Mesendoderm (in vitro differentiated cells): ENCODE measurements around the gene NME3.

ENCODE experiments used
- DNase-seq: peaks from one replicate; pipeline ENCODE4 v3.0.0; 2013
- H2AK5ac ChIP-seq: 2 replicates; pipeline ENCODE4 v1.6.1; 2013; ENCODE audit warnings: low read length, inconsistent platforms
- H2BK120ac ChIP-seq: 2 replicates; pipeline ENCODE4 v1.6.1; 2013; ENCODE audit warnings: low read depth, mild to moderate bottlenecking, low read length, moderate library complexity, mixed read lengths
- H2BK15ac ChIP-seq: replicated peaks from 2 replicates; pipeline ENCODE4 v1.6.1; 2013; ENCODE audit warnings: low read depth, mild to moderate bottlenecking, moderate library complexity
- H2BK5ac ChIP-seq: 2 replicates; pipeline ENCODE4 v1.6.1; 2013; ENCODE audit warnings: low read length, inconsistent platforms
- H3K18ac ChIP-seq: 2 replicates; pipeline ENCODE4 v1.6.1; 2013; ENCODE audit warnings: mild to moderate bottlenecking, low read length, mixed read lengths
- H3K23ac ChIP-seq: one replicate; pipeline ENCODE4 v1.6.1; 2013; ENCODE audit warnings: low read length
- H3K27ac ChIP-seq: 2 replicates; pipeline ENCODE4 v1.5.1; 2013; ENCODE audit warnings: low read depth, mild to moderate bottlenecking, inconsistent platforms, low read length, moderate library complexity
- H3K27me3 ChIP-seq: 2 replicates; pipeline ENCODE4 v1.6.1; 2013; ENCODE audit warnings: low read length, control low read depth, mild to moderate bottlenecking, inconsistent platforms; ENCODE audit not compliant: insufficient read depth, poor library complexity
- H3K36me3 ChIP-seq: 2 replicates; pipeline ENCODE4 v1.6.1; 2013; ENCODE audit warnings: low read length, inconsistent platforms; ENCODE audit not compliant: control insufficient read depth, insufficient read depth
- H3K4ac ChIP-seq: one replicate; pipeline ENCODE4 v1.6.1; 2013; ENCODE audit warnings: low read depth, mild to moderate bottlenecking, low read length, moderate library complexity
- H3K4me1 ChIP-seq: 2 replicates; pipeline ENCODE4 v1.6.1; 2013; ENCODE audit warnings: low read depth, low read length, inconsistent platforms; ENCODE audit not compliant: control insufficient read depth
- H3K4me2 ChIP-seq: 2 replicates; pipeline ENCODE4 v1.6.1; 2013; ENCODE audit warnings: low read length
- H3K4me3 ChIP-seq: 2 replicates; pipeline ENCODE4 v1.5.1; 2013; ENCODE audit warnings: mild to moderate bottlenecking, low read length
- H3K56ac ChIP-seq: one replicate; pipeline ENCODE4 v1.6.1; 2013; ENCODE audit warnings: low read length
- H3K79me1 ChIP-seq: 2 replicates; pipeline ENCODE4 v1.6.1; 2013; ENCODE audit warnings: low read length, inconsistent platforms
- H3K79me2 ChIP-seq: 2 replicates; pipeline ENCODE4 v1.6.1; 2013; ENCODE audit warnings: mild to moderate bottlenecking, low read length; ENCODE audit not compliant: control insufficient read depth, insufficient read depth
- H3K9ac ChIP-seq: 2 replicates; pipeline ENCODE4 v1.6.1; 2013; ENCODE audit warnings: low read length, inconsistent platforms
- H4K5ac ChIP-seq: one replicate; pipeline ENCODE4 v1.6.1; 2013; ENCODE audit warnings: low read length
- H4K8ac ChIP-seq: one replicate; pipeline ENCODE4 v1.6.1; 2013; ENCODE audit warnings: low read depth, mild to moderate bottlenecking, control low read depth, low read length, moderate library complexity
- WGBS: extraction: QIAGEN DNeasy Blood & Tissue Kit; methylation state at CpG from one replicate; pipeline ENCODE4 v1.1.7; 2013; ENCODE audit warnings: low lambda C conversion rate, missing lambda C conversion rate; ENCODE audit not compliant: insufficient coverage; ENCODE audit errors: extremely low coverage; 5-methylcytosine and 5-hydroxymethylcytosine counted together

The NME3 gene

DNA sequence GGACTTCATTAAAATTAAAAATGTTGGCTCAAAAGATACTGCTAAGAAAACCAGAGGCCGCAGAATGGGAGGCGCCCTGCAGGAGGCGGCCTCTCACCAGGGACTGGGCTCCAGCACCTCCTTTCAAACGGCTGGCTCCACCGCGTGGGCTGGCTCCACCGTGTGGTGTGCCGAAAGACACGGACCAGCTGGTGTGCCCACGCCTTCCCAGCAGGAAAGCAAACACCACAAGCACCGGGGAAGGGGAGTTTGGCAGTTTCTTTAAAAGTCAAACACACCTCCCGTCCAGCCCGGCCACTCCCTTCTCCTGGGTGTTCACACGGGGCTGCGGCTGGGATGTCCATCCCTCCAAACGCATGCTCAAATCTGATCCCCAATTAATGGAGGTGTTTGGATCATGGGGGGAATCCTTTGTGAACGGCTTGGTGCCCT lies 41.4 kb upstream of the NME3 start:
- H3K18ac ChIP-seq: no peak overlapping the region
- H2BK120ac ChIP-seq: no peak overlapping the region
- H3K4me1 ChIP-seq: no peaks in the 10 kb centered on the region
- H3K27ac ChIP-seq: no peak overlapping the region
- WGBS: no CpG with 5 or more reads among the region's 17 CpGs
- no peaks in the 10 kb centered on the region for H3K79me1 ChIP-seq
- no peak overlapping the region for H2BK15ac ChIP-seq
- H3K23ac ChIP-seq: no peak overlapping the region
- no peak overlapping the region for H4K8ac ChIP-seq
- H2BK5ac ChIP-seq: no peak overlapping the region
- H3K79me2 ChIP-seq: no peaks in the 10 kb centered on the region
- H3K9ac ChIP-seq: no peak overlapping the region
- no peaks in the 10 kb centered on the region for H3K36me3 ChIP-seq
- no peak overlapping the region for H4K5ac ChIP-seq
- no peak overlapping the region for H3K4me3 ChIP-seq
- H3K27me3 ChIP-seq: no peaks in the 10 kb centered on the region
- H2AK5ac ChIP-seq: no peak overlapping the region
- no peak overlapping the region for H3K4ac ChIP-seq
- no peak overlapping the region for H3K56ac ChIP-seq
- no peak overlapping the region for H3K4me2 ChIP-seq
- peak; percentile 66 for DNase-seq

DNA sequence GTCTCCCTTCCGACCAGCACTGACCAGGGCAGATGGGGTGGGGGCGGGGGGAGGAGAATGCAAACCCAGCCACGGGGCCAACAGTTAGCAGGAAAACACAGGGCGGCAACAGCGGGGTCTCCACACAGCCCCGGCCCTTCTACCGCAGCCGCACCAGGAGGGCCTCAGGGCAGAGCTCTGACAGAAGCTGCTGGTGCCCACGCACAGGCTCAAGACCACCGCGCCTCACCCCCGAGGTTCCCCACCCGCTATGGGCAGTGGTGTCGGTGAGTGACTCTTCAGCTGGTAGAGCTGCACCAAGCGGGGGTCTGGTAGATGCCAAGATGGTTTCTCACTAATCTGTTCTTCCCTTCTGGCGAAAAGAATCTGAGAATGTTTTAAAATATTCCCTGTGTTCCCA lies 39.2 kb upstream of the NME3 start:
- no peak overlapping the region for H2AK5ac ChIP-seq
- no peak overlapping the region for H3K4me2 ChIP-seq
- H3K56ac ChIP-seq: no peak overlapping the region
- no peak overlapping the region for H3K27ac ChIP-seq
- no peaks in the 10 kb centered on the region for H3K27me3 ChIP-seq
- no peak overlapping the region for H2BK120ac ChIP-seq
- no peak overlapping the region for H3K18ac ChIP-seq
- no peaks in the 10 kb centered on the region for H3K36me3 ChIP-seq
- no peak overlapping the region for H2BK5ac ChIP-seq
- WGBS: no CpG with 5 or more reads among the region's 16 CpGs
- H3K79me1 ChIP-seq: no peaks in the 10 kb centered on the region
- DNase-seq: no peak
- no peaks in the 10 kb centered on the region for H3K79me2 ChIP-seq
- H3K4me1 ChIP-seq: no peaks in the 10 kb centered on the region
- no peak overlapping the region for H3K23ac ChIP-seq
- H3K4me3 ChIP-seq: no peak overlapping the region
- H4K8ac ChIP-seq: no peak overlapping the region
- H3K9ac ChIP-seq: no peak overlapping the region
- H2BK15ac ChIP-seq: no peak overlapping the region
- no peak overlapping the region for H4K5ac ChIP-seq
- H3K4ac ChIP-seq: no peak overlapping the region

GRCh38 chr16:1810106-1810505 lies 38.8 kb upstream of the NME3 start:
- H3K79me1 ChIP-seq: no peaks in the 10 kb centered on the region
- no CpG with 5 or more reads among the region's 16 CpGs for WGBS
- no peak overlapping the region for H2BK5ac ChIP-seq
- no peak overlapping the region for H4K5ac ChIP-seq
- H3K23ac ChIP-seq: no peak overlapping the region
- H4K8ac ChIP-seq: no peak overlapping the region
- H3K4ac ChIP-seq: no peak overlapping the region
- no peaks in the 10 kb centered on the region for H3K36me3 ChIP-seq
- H3K4me1 ChIP-seq: no peaks in the 10 kb centered on the region
- H3K4me2 ChIP-seq: no peak overlapping the region
- no peak for DNase-seq
- no peak overlapping the region for H3K56ac ChIP-seq
- H3K18ac ChIP-seq: no peak overlapping the region
- no peaks in the 10 kb centered on the region for H3K79me2 ChIP-seq
- no peak overlapping the region for H3K4me3 ChIP-seq
- no peak overlapping the region for H2BK15ac ChIP-seq
- H3K27ac ChIP-seq: no peak overlapping the region
- H3K27me3 ChIP-seq: no peaks in the 10 kb centered on the region
- H3K9ac ChIP-seq: no peak overlapping the region
- no peak overlapping the region for H2BK120ac ChIP-seq
- H2AK5ac ChIP-seq: no peak overlapping the region

DNA sequence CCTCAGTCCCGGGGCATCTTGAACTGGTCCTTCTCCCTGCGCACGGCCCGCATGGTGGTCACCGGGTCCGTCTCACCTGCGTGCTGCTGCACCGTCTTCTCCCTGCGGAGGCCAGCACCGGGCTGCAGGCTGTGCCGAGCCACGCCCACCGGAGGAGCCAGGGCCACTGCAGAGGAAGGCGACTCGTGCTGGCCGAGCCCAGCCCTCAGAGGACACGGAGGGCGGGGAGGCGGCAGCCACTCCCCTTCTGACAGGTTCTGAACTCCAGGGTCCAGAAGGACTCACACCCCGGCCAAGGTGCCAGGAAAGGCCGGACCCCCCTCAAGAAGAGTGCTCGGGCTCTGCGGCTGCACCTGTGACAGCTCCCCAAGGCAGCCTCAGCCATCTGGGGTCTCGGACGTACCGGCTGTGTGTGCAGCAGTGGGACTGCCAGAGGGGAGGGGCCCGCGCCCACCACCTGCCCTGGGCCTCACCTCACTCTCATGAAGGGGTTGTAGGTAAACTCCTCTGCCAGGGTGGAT lies 38.0 kb upstream of the NME3 start:
- H2AK5ac ChIP-seq: no peak overlapping the region
- H3K4me3 ChIP-seq: no peak overlapping the region
- H3K27me3 ChIP-seq: no peaks in the 10 kb centered on the region
- no peak overlapping the region for H4K8ac ChIP-seq
- H3K18ac ChIP-seq: no peak overlapping the region
- H3K23ac ChIP-seq: no peak overlapping the region
- H3K56ac ChIP-seq: no peak overlapping the region
- peak; percentile 43 for DNase-seq
- no peak overlapping the region for H3K27ac ChIP-seq
- H3K79me1 ChIP-seq: no peaks in the 10 kb centered on the region
- no peak overlapping the region for H2BK5ac ChIP-seq
- no peak overlapping the region for H2BK15ac ChIP-seq
- H3K36me3 ChIP-seq: no peaks in the 10 kb centered on the region
- no peak overlapping the region for H2BK120ac ChIP-seq
- H3K9ac ChIP-seq: no peak overlapping the region
- no peak overlapping the region for H4K5ac ChIP-seq
- whole genome bisulfite sequencing: no CpG with 5 or more reads among the region's 28 CpGs
- H3K4me1 ChIP-seq: no peaks in the 10 kb centered on the region
- no peak overlapping the region for H3K4me2 ChIP-seq
- no peaks in the 10 kb centered on the region for H3K79me2 ChIP-seq
- H3K4ac ChIP-seq: no peak overlapping the region

- no peaks in the 10 kb centered on the region for H3K4me1 ChIP-seq
- no peak overlapping the region for H3K56ac ChIP-seq
- no peak overlapping the region for H2BK5ac ChIP-seq
- H3K36me3 ChIP-seq: no peaks in the 10 kb centered on the region
- H3K4me3 ChIP-seq: no peak overlapping the region
- no peak overlapping the region for H3K27ac ChIP-seq
- H3K4me2 ChIP-seq: no peak overlapping the region
- no peak overlapping the region for H3K18ac ChIP-seq
- H4K5ac ChIP-seq: no peak overlapping the region
- no peak overlapping the region for H2BK120ac ChIP-seq
- no peak overlapping the region for H4K8ac ChIP-seq
- no peak for DNase-seq
- WGBS: no CpG with 5 or more reads among the region's 18 CpGs
- H3K27me3 ChIP-seq: no peaks in the 10 kb centered on the region
- H2BK15ac ChIP-seq: no peak overlapping the region
- no peak overlapping the region for H3K9ac ChIP-seq
- H3K23ac ChIP-seq: no peak overlapping the region
- no peak overlapping the region for H2AK5ac ChIP-seq
- H3K79me2 ChIP-seq: no peaks in the 10 kb centered on the region
- H3K79me1 ChIP-seq: no peaks in the 10 kb centered on the region
- no peak overlapping the region for H3K4ac ChIP-seq
These were observed 37.3 kb upstream of the NME3 start for GRCh38 chr16:1808691-1809090.

- Histone ChIP-seq H3K4me2 (no peak overlapping the region), H3K9ac (no peak overlapping the region), H3K56ac (no peak overlapping the region), H2BK15ac (no peak overlapping the region), H4K5ac (no peak overlapping the region), H3K4me1 (no peaks in the 10 kb centered on the region), H3K79me1 (no peaks in the 10 kb centered on the region), H2AK5ac (no peak overlapping the region), H3K4me3 (no peak overlapping the region), H3K27ac (no peak overlapping the region), H2BK5ac (no peak overlapping the region), H3K27me3 (no peaks in the 10 kb centered on the region), H3K18ac (no peak overlapping the region), H4K8ac (no peak overlapping the region), H3K4ac (no peak overlapping the region), H3K23ac (no peak overlapping the region), H2BK120ac (no peak overlapping the region), H3K79me2 (no peaks in the 10 kb centered on the region), H3K36me3 (no peaks in the 10 kb centered on the region)
- no CpG with 5 or more reads among the region's 10 CpGs for WGBS
- no peak for DNase-seq
These were observed 36.3 kb upstream of the NME3 start for GRCh38 chr16:1807626-1808025.
